DOHH2 (cell line): ENCODE measurements around the gene GRPEL2.

Experiments used
- H3F3A ChIP-seq: fragments of 200-600 bp; sonication (generic), shearing (Covaris generic); 2 replicates; pipeline ENCODE4 v1.6.0; 2016; ENCODE audit warnings: antibody characterized with exemption, mild to moderate bottlenecking; ENCODE audit not compliant: control insufficient read depth, insufficient read depth
- H3K27ac ChIP-seq: fragments of 200-600 bp; sonication (generic); 2 replicates; pipeline ENCODE4 v1.5.1; 2014; ENCODE audit warnings: low read depth, mild to moderate bottlenecking, low read length, moderate library complexity
- H3K27me3 ChIP-seq: fragments of 200-600 bp; sonication (generic); 2 replicates; pipeline ENCODE4 v1.6.1; 2014; ENCODE audit warnings: mild to moderate bottlenecking, low read length, mixed read lengths; ENCODE audit not compliant: control insufficient read depth
- H3K36me3 ChIP-seq: fragments of 200-600 bp; sonication (generic); 2 replicates; pipeline ENCODE4 v1.6.1; 2014; ENCODE audit warnings: mild to moderate bottlenecking, low read length, moderate library complexity, mixed read lengths; ENCODE audit not compliant: control insufficient read depth
- H3K4me1 ChIP-seq: fragments of 200-600 bp; sonication (generic); 2 replicates; pipeline ENCODE4 v1.6.1; 2014; ENCODE audit warnings: mild to moderate bottlenecking, low read length, mixed read lengths; ENCODE audit not compliant: control insufficient read depth
- H3K4me2 ChIP-seq: fragments of 200-600 bp; sonication (generic); 2 replicates; pipeline ENCODE4 v1.6.0; 2014; ENCODE audit warnings: mild to moderate bottlenecking, low read length, moderate library complexity
- H3K4me3 ChIP-seq: fragments of 200-600 bp; sonication (generic); 2 replicates; pipeline ENCODE4 v1.5.1; 2014; ENCODE audit warnings: mild to moderate bottlenecking, low read length, mixed read lengths
- H3K79me2 ChIP-seq: fragments of 200-600 bp; sonication (generic); 2 replicates; pipeline ENCODE4 v1.6.1; 2014; ENCODE audit warnings: mild to moderate bottlenecking, low read length, mixed read lengths; ENCODE audit not compliant: control insufficient read depth
- H3K9me2 ChIP-seq: fragments of 200-600 bp; sonication (generic); replicated peaks from 2 replicates; pipeline ENCODE4 v1.6.1; 2014; ENCODE audit warnings: mild to moderate bottlenecking, low read length, mixed read lengths; ENCODE audit not compliant: control insufficient read depth
- H3K9me3 ChIP-seq: fragments of 200-600 bp; sonication (generic); 2 replicates; pipeline ENCODE4 v1.6.1; 2014; ENCODE audit warnings: antibody characterized with exemption, low read length, mixed read lengths; ENCODE audit not compliant: control insufficient read depth, insufficient read depth
- H4K20me1 ChIP-seq: fragments of 200-600 bp; sonication (generic); 2 replicates; pipeline ENCODE4 v1.6.0; 2014; ENCODE audit warnings: low read depth, mild to moderate bottlenecking, antibody characterized with exemption, low read length, moderate library complexity; ENCODE audit not compliant: control insufficient read depth, insufficient read depth
- EZH2phosphoT487 ChIP-seq: fragments of 200-600 bp; sonication (generic); IDR thresholded peaks from 2 replicates; pipeline ENCODE4 v1.6.1; 2017; ENCODE audit warnings: borderline replicate concordance, mild to moderate bottlenecking, antibody characterized with exemption, low read length, moderate library complexity, mixed read lengths

Gene GRPEL2

DNA sequence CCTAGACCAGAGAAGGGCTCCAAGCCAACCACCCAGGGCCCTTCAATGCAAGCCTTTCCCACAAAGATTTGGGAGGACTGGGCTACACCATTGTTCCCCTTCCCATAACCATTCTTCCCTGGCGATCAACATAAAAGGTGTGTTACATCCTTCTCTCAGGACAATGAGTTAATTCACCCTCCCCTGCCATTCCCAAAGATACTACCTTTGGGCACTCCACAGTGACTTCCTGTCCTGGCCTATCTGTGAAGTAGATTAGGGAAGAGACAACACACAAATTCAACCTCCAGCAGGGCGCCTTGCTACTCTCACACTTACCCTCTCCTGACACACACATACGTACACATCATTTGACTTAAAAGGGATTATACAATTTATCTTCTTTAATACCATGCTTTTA, 57.0 kb downstream of the GRPEL2 start:
- no peak overlapping the region for H3K4me2 ChIP-seq
- no peak for TF ChIP-seq EZH2phosphoT487
- no peaks in the 10 kb centered on the region for H3K9me2 ChIP-seq
- H3K9me3 ChIP-seq = no peaks in the 10 kb centered on the region
- no peak overlapping the region for H3K4me3 ChIP-seq
- no peaks in the 10 kb centered on the region for H4K20me1 ChIP-seq
- peaks cover 25% of the 10 kb centered on the region for H3K27me3 ChIP-seq
- H3K79me2 ChIP-seq = no peaks in the 10 kb centered on the region
- H3F3A ChIP-seq = no peaks in the 10 kb centered on the region
- no peak overlapping the region for H3K27ac ChIP-seq
- peaks cover 15% of the 10 kb centered on the region for H3K4me1 ChIP-seq
- no peaks in the 10 kb centered on the region for H3K36me3 ChIP-seq
